HG02610 (cell line): ENCODE data around the gene RIMKLA.

ENCODE experiments used
- ATAC-seq: cut with Tn5 transposase; IDR thresholded peaks from one replicate; pipeline ENCODE4 v1.9.1; 2021; ENCODE audit warnings: mild to moderate bottlenecking, moderate library complexity; ENCODE audit not compliant: unreplicated experiment

Gene RIMKLA

GRCh38 chr1:42380586-42381279 lies at the start of gene RIMKLA:
RIMKLA (plus strand) TSS chr1:42380792; CDS start chr1:42380935, 143 bp downstream.
- peak; percentile 86 for ATAC-seq

GRCh38 chr1:42332877-42333276 lies 47.7 kb upstream of the RIMKLA start:
- no peak for ATAC-seq

- ATAC-seq = no peak
These were observed 46.8 kb upstream of the RIMKLA start for GRCh38 chr1:42333662-42334239.

DNA sequence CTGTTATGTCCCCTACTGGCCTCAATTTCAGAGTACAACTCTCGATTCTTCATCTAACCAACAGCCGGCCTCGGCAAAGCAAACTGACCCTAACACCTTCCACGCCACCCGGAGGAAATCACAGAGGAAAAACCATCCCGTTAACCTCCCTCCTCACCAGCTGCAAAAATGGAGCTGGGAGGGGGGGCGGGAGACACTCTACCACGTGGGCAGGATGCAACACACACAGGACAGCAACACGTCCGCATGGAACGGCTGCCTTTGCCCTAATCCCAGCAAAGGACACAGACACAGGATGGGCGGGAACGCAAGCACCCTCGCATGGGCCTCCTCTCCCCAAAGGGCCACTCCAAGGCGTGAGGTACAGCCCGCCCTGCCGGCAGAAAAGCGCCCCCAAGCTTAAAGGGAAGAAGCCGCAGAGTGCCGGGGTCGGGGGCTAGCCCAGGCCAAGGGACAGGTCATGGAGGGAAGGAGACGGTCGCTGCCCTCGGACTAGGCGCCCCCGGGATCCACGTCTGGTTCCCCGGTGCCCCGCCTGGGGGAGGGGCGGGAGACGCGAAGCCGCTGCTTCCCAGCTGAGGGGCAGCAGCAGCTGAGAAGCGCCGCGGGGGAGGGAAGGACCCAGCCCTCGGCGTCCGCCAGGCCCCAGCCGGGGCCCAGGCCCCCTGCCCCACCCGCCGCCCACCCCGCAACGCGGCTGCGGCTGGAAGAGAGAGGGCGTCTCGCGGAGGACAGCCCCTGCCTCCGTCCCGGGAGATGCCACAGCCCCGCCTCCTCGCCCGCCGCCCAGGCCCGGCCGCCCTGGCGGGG lies 46.1 kb upstream of the RIMKLA start:
- peak; percentile 58 for ATAC-seq

GRCh38 chr1:42335050-42335808 lies 45.4 kb upstream of the RIMKLA start, which contains the start of gene FOXJ3:
FOXJ3 (minus strand) TSS chr1:42335235; CDS start chr1:42311093, 24,142 bp downstream.
- ATAC-seq = peak; percentile 78

DNA sequence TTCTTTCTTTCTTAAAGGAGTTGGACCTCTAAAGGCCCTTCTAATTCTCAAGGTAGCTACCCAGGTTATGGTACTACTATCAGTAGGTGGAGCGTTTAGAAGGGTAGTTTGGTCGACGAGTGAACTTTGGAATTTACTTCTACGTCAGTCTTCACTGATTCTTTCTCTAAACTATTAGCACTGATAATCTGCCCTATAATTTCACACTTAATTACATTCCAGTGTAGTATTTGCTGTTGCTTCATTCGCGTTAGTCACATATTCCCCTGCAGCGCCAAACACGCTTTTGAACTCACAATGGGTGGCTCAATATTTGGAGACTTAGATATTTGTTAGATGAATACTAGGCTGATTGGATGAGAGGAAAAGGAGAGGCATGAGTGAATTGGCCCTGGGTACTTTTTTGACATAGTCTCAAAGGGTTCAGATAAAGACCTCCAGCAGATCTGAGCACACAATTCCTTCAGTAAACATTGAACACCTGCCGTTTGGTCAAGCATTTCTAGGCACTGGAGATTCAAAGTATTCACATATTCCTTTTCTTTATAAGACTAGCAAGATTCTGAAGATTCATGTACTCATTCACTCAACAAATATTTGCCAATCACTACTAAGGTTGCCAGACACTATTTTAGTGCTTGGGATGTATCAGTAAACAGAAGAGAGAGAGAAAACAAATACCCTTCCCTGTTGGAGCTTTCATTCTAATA lies 44.6 kb upstream of the RIMKLA start:
- ATAC-seq = no peak

DNA sequence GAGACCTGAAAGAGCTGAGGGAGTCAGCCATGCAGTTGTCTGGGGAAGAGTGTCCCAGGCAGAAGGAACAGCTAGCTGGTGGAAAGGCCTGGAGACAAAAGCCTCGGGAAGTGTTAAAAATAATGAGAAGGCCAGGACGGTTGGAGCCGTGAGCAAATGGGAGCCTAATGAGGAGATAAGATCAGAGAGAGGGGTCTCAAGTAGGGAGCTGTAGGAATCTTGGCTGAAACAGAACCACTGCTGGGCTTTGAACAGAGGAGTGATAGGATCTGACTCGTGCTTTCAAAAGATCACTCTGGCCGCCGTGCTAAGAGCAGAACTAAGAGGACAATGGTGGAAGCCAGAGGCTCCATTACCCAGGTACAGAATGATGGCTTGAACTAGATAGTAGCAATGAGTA lies 43.6 kb upstream of the RIMKLA start:
- no peak for ATAC-seq

- ATAC-seq = no peak
These were observed 40.5 kb upstream of the RIMKLA start for GRCh38 chr1:42340093-42340492.

GRCh38 chr1:42340901-42341300 lies 39.7 kb upstream of the RIMKLA start:
- ATAC-seq = no peak

DNA sequence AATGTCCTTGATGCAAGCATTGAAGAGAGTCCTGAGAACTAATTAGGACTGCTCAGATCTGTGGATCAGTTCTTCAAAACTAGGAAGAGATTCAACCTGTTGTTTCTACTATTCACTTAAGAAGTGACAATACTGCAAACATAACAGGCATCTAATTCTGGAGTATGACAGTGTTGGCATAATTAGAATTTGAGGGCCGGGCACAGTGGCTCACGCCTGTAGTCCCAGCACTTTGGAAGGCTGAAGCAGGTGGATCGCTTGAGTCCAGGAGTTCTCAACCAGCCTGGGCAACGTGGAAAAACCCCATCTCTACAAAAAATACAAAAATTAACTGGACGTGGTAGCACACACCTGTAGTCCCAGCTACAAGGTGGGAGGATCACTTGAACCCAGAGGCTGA lies 37.5 kb upstream of the RIMKLA start:
- ATAC-seq = no peak

DNA sequence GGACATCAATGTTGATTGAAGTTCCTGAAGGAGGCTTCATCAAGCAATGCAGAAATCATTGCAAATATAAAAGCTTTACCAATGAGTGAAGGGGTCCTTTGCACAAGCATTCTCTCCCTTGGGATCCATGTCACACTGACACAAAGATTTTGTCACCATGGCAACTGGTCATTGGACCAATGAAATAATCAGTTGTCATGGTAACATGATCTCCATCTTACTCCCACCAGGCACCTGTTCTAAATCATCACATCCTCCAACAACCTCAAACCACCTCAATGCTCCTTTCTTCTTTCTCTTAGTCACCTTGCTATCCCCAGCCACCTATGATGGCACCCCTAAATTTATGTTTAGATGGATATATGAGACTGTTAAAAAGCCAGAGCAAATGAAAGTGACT lies 32.1 kb upstream of the RIMKLA start:
- no peak for ATAC-seq

- no peak for ATAC-seq
These were observed 30.5 kb upstream of the RIMKLA start for GRCh38 chr1:42350086-42350485.

GRCh38 chr1:42358791-42359190 lies 21.8 kb upstream of the RIMKLA start:
- ATAC-seq = peak; percentile 64

GRCh38 chr1:42359466-42359865 lies 21.1 kb upstream of the RIMKLA start:
- ATAC-seq = no peak

GRCh38 chr1:42364089-42364488 lies 16.5 kb upstream of the RIMKLA start:
- ATAC-seq = no peak

- ATAC-seq = no peak
These were observed 16.1 kb upstream of the RIMKLA start for GRCh38 chr1:42364542-42364941.

- no peak for ATAC-seq
These were observed 15.5 kb upstream of the RIMKLA start for GRCh38 chr1:42365118-42365517.

GRCh38 chr1:42368096-42368795 lies 12.3 kb upstream of the RIMKLA start:
- no peak for ATAC-seq

DNA sequence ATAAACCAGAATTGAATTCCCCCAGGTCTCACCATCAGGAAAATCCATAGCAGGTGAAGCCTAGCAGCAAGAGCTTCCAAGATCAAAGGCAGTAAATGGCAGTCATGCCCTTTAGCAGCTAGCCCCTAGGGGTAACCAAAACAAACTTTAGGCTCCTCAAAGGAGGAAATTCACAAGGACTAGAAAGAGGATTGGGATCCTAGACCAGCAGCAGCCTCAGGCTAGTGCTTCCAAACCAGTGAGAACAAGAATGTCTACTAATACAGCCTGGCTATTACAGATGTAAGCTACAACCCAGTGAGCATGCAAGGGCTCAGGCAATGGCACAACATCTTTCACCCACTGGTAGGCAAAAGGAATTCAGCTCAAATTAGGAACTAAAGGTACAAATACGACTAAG lies 11.1 kb upstream of the RIMKLA start:
- no peak for ATAC-seq
